ENCODE measurements around the gene RAB6B.

The RAB6B gene

GRCh38 chr3:133812872-133813271 lies 82.8 kb downstream of the RAB6B start:
- Histone ChIP-seq H3K4me3 (ENCODE audit: low read length) (no peak overlapping the region), H3K27ac (ENCODE audit: low read depth, low read length) (no peak overlapping the region), H3K36me3 (ENCODE audit: control insufficient read depth, insufficient read depth, low read length) (peaks cover 9% of the 10 kb centered on the region), H3K9ac (ENCODE audit: low read length) (no peak overlapping the region), H3K27me3 (ENCODE audit: control insufficient read depth, insufficient read depth, low read length) (no peaks in the 10 kb centered on the region), H3K4me1 (ENCODE audit: control insufficient read depth, insufficient read depth, low read length) (no peaks in the 10 kb centered on the region)

DNA sequence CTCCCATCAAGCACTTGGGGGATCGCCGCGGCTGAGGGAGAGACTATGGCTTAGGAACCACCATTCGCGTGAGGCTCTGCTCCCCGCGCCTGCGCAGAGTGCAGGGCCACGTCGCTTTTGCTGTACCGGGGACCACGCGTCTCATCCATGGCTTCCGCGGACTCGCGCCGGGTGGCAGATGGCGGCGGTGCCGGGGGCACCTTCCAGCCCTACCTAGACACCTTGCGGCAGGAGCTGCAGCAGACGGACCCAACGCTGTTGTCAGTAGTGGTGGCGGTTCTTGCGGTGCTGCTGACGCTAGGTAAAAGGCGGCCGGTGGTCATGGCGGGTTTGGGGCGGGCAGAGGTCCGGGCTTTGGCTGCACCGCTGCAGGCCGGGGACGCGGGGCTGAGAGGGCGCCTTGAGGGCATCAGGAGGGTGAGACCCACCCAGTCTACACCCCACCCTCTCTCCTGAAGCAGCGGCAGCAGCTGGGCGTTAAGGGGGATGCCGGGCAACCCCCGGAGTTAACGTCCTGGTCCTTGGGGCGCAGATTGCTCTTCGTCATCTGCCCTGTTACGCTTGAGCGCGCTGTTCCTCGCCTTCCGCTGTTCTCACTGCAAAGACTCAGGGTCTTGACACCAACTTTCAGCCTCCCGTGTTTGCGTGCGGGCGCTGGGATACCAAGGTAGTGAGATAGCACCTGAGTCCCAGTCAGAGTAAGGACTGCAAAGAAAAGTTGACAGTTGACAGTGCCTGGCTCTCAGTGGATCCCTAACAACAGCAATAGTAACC lies 89.8 kb downstream of the RAB6B start, which contains the start of gene SRPRB:
SRPRB (plus strand) TSS at position 114 of the 774 bp plus-strand sequence; CDS start at position 148, 34 bp downstream.
- no peak within 1 kb of the TSS for H3K9ac ChIP-seq (ENCODE audit: low read length)
- peak within 1 kb of the TSS; percentile 79 for H3K4me3 ChIP-seq (ENCODE audit: low read length)
- H3K27me3 ChIP-seq (ENCODE audit: control insufficient read depth, insufficient read depth, low read length) = no peaks in the 10 kb centered on the region
- H3K4me1 ChIP-seq (ENCODE audit: control insufficient read depth, insufficient read depth, low read length) = no peaks in the 10 kb centered on the region
- H3K36me3 ChIP-seq (ENCODE audit: control insufficient read depth, insufficient read depth, low read length) = peaks cover 2% of the 10 kb centered on the region
- H3K27ac ChIP-seq (ENCODE audit: low read depth, low read length) = peak within 1 kb of the TSS; percentile 46

GRCh38 chr3:133805384-133805701 lies 90.3 kb downstream of the RAB6B start:
- Histone ChIP-seq H3K27me3 (ENCODE audit: control insufficient read depth, insufficient read depth, low read length) (no peaks in the 10 kb centered on the region), H3K27ac (ENCODE audit: low read depth, low read length) (no peak overlapping the region), H3K4me3 (ENCODE audit: low read length) (peak overlapping the region; percentile 79), H3K9ac (ENCODE audit: low read length) (no peak overlapping the region), H3K36me3 (ENCODE audit: control insufficient read depth, insufficient read depth, low read length) (no peaks in the 10 kb centered on the region), H3K4me1 (ENCODE audit: control insufficient read depth, insufficient read depth, low read length) (no peaks in the 10 kb centered on the region)

GRCh38 chr3:133804896-133805295 lies 90.8 kb downstream of the RAB6B start:
- H3K36me3 ChIP-seq (ENCODE audit: control insufficient read depth, insufficient read depth, low read length) = no peaks in the 10 kb centered on the region
- no peak overlapping the region for H3K27ac ChIP-seq (ENCODE audit: low read depth, low read length)
- no peaks in the 10 kb centered on the region for H3K27me3 ChIP-seq (ENCODE audit: control insufficient read depth, insufficient read depth, low read length)
- H3K4me3 ChIP-seq (ENCODE audit: low read length) = peak overlapping the region; percentile 79
- H3K4me1 ChIP-seq (ENCODE audit: control insufficient read depth, insufficient read depth, low read length) = no peaks in the 10 kb centered on the region
- no peak overlapping the region for H3K9ac ChIP-seq (ENCODE audit: low read length)

GRCh38 chr3:133803469-133803868 lies 92.2 kb downstream of the RAB6B start:
- no peaks in the 10 kb centered on the region for H3K36me3 ChIP-seq (ENCODE audit: control insufficient read depth, insufficient read depth, low read length)
- H3K4me1 ChIP-seq (ENCODE audit: control insufficient read depth, insufficient read depth, low read length) = no peaks in the 10 kb centered on the region
- H3K9ac ChIP-seq (ENCODE audit: low read length) = no peak overlapping the region
- H3K27ac ChIP-seq (ENCODE audit: low read depth, low read length) = no peak overlapping the region
- no peaks in the 10 kb centered on the region for H3K27me3 ChIP-seq (ENCODE audit: control insufficient read depth, insufficient read depth, low read length)
- no peak overlapping the region for H3K4me3 ChIP-seq (ENCODE audit: low read length)

- H3K4me1 ChIP-seq (ENCODE audit: control insufficient read depth, insufficient read depth, low read length) = no peaks in the 10 kb centered on the region
- no peaks in the 10 kb centered on the region for H3K27me3 ChIP-seq (ENCODE audit: control insufficient read depth, insufficient read depth, low read length)
- no peak overlapping the region for H3K4me3 ChIP-seq (ENCODE audit: low read length)
- no peaks in the 10 kb centered on the region for H3K36me3 ChIP-seq (ENCODE audit: control insufficient read depth, insufficient read depth, low read length)
- H3K27ac ChIP-seq (ENCODE audit: low read depth, low read length) = no peak overlapping the region
- H3K9ac ChIP-seq (ENCODE audit: low read length) = no peak overlapping the region
These were observed 95.7 kb downstream of the RAB6B start for GRCh38 chr3:133799794-133800585.

- Histone ChIP-seq H3K9ac (ENCODE audit: low read length) (no peak overlapping the region), H3K4me3 (ENCODE audit: low read length) (no peak overlapping the region), H3K36me3 (ENCODE audit: control insufficient read depth, insufficient read depth, low read length) (no peaks in the 10 kb centered on the region)
These were observed 98.1 kb downstream of the RAB6B start for GRCh38 chr3:133797396-133798105.

DNA sequence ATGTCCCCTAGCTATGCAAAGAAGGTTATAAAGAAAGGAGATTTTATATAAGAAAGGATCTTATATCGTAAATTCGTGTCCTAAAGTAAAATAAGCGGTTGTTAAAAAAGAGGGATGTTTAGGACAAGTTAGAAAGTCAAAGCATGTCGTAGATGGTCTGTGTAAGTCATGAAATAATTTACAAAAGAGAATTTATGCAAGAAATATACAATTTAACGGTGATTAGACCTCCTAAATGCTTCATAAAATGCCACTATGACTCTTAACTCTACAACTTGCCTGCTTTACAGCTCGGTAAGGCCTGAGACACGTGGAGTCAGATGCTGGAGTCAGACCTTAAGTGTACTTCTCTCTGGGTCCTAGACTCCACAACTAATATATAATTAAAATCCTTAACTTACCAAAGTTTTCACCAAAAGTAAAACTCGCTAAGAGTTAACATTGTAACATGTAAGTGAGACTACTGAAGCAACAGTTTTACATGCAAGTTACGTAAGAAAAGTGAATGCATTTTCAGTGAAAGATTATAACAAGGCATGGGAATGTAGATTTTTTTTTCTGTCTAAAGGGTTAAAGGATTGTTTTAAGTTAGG lies 103.4 kb downstream of the RAB6B start:
- no peaks in the 10 kb centered on the region for H3K36me3 ChIP-seq (ENCODE audit: control insufficient read depth, insufficient read depth, low read length)
- no peak overlapping the region for H3K9ac ChIP-seq (ENCODE audit: low read length)
- no peak overlapping the region for H3K4me3 ChIP-seq (ENCODE audit: low read length)
- no peak overlapping the region for H3K27ac ChIP-seq (ENCODE audit: low read depth, low read length)
- no peaks in the 10 kb centered on the region for H3K27me3 ChIP-seq (ENCODE audit: control insufficient read depth, insufficient read depth, low read length)
- no peaks in the 10 kb centered on the region for H3K4me1 ChIP-seq (ENCODE audit: control insufficient read depth, insufficient read depth, low read length)

More at GRCh38 chr3:133797396-133798105, 98.1 kb downstream of the RAB6B start:
- Histone ChIP-seq H3K27me3 (ENCODE audit: control insufficient read depth, insufficient read depth, low read length) (no peaks in the 10 kb centered on the region), H3K4me1 (ENCODE audit: control insufficient read depth, insufficient read depth, low read length) (no peaks in the 10 kb centered on the region), H3K27ac (ENCODE audit: low read depth, low read length) (no peak overlapping the region)

DNA sequence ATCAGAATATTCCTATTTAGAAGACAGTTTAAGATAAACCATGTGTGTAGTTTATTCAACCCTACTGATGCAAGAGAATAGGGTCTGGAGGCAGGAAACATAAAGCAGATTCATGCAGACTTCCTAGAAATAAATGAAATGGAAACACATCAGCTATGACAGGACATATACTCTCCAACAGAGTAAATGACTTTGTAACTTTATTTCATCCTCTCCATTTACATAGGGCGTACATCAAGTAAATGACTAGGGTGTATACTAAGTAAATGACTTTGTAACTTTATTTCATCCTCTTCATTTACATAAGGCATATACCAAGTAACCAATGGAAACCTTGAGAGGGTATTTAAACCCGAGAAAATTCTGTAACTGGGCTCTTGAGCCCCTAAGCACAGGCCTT lies 107.7 kb downstream of the RAB6B start:
- no peaks in the 10 kb centered on the region for H3K4me1 ChIP-seq (ENCODE audit: control insufficient read depth, insufficient read depth, low read length)

GRCh38 chr3:133783762-133784161 lies 111.9 kb downstream of the RAB6B start:
- no peaks in the 10 kb centered on the region for H3K27me3 ChIP-seq (ENCODE audit: control insufficient read depth, insufficient read depth, low read length)
- no peaks in the 10 kb centered on the region for H3K4me1 ChIP-seq (ENCODE audit: control insufficient read depth, insufficient read depth, low read length)
- no peak overlapping the region for H3K4me3 ChIP-seq (ENCODE audit: low read length)
- no peak overlapping the region for H3K27ac ChIP-seq (ENCODE audit: low read depth, low read length)
- H3K9ac ChIP-seq (ENCODE audit: low read length) = no peak overlapping the region
- H3K36me3 ChIP-seq (ENCODE audit: control insufficient read depth, insufficient read depth, low read length) = no peaks in the 10 kb centered on the region

More for the DNA sequence above, 107.7 kb downstream of the RAB6B start:
- no peak overlapping the region for H3K27ac ChIP-seq (ENCODE audit: low read depth, low read length)
- no peak overlapping the region for H3K4me3 ChIP-seq (ENCODE audit: low read length)
- H3K36me3 ChIP-seq (ENCODE audit: control insufficient read depth, insufficient read depth, low read length) = no peaks in the 10 kb centered on the region
- H3K27me3 ChIP-seq (ENCODE audit: control insufficient read depth, insufficient read depth, low read length) = no peaks in the 10 kb centered on the region
- no peak overlapping the region for H3K9ac ChIP-seq (ENCODE audit: low read length)

DNA sequence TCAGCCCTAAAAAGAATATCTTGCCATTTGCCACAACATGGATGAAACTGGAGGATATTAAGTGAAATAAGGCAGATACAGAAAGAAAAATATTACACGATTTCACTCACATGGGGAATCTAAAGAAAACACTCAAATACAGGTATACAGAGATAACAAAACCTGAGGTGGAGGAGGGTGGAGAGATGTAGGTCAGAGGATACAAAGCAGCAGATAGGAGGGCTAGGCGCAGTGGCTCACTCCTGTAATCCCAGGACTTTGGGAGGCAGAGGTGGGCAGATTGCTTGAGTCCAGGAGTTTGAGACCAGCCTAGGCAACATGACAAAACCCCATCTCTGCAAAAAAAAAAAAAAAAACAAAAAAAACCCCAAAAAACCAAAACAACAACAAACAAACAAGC lies 113.2 kb downstream of the RAB6B start:
- no peak overlapping the region for H3K4me3 ChIP-seq (ENCODE audit: low read length)
- no peaks in the 10 kb centered on the region for H3K36me3 ChIP-seq (ENCODE audit: control insufficient read depth, insufficient read depth, low read length)
- H3K27me3 ChIP-seq (ENCODE audit: control insufficient read depth, insufficient read depth, low read length) = no peaks in the 10 kb centered on the region
- H3K27ac ChIP-seq (ENCODE audit: low read depth, low read length) = no peak overlapping the region
- H3K9ac ChIP-seq (ENCODE audit: low read length) = no peak overlapping the region
- no peaks in the 10 kb centered on the region for H3K4me1 ChIP-seq (ENCODE audit: control insufficient read depth, insufficient read depth, low read length)

DNA sequence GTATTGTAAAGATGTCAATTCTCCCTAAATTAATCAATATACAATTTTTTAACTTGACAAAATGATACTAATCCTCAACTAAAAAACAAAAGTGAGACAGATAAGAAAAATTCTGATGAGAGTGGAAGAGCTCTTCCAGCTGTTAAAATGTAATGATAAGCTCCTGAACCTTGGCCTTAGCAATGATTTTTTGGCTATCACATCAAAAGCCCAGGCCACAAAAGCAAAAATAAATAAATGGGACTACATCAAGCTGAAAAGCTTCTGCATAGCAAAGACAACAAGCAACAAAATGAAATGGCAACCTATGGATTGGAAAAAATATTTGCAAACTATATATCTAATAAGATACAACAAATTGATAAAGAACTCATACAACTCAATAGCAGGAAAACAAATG lies 114.1 kb downstream of the RAB6B start:
- Histone ChIP-seq H3K27me3 (ENCODE audit: control insufficient read depth, insufficient read depth, low read length) (no peaks in the 10 kb centered on the region), H3K9ac (ENCODE audit: low read length) (no peak overlapping the region), H3K4me1 (ENCODE audit: control insufficient read depth, insufficient read depth, low read length) (no peaks in the 10 kb centered on the region), H3K4me3 (ENCODE audit: low read length) (no peak overlapping the region), H3K36me3 (ENCODE audit: control insufficient read depth, insufficient read depth, low read length) (no peaks in the 10 kb centered on the region), H3K27ac (ENCODE audit: low read depth, low read length) (no peak overlapping the region)
